Measurements from ENCODE around the gene ANKDD1B. TPM values are rescaled to one million over a fixed set of nuclear protein-coding genes. Genes with fewer than 3 reads are reported as not detected.

Gene ANKDD1B
- total and polyA plus RNA-seq, 4 donors = 1.3 to 9.4 (median 5.9) TPM

GRCh38 chr5:75711151-75711550 lies 99.9 kb downstream of the ANKDD1B start:
- no peaks in the 10 kb centered on the region for H3K9me3 ChIP-seq (ENCODE audit: control insufficient read depth in 4 of 4, insufficient read depth in 3 of 4, low read length in 3 of 4)
- no peaks in the 10 kb centered on the region for H3K27me3 ChIP-seq (ENCODE audit: control insufficient read depth in 3 of 3, insufficient read depth in 3 of 3, low read length in 2 of 3)
- peaks cover 2 to 7% (median 7%) of the 10 kb centered on the region in 4 donors for H3K36me3 ChIP-seq (ENCODE audit: control insufficient read depth in 4 of 4, insufficient read depth in 4 of 4, low read length in 4 of 4)
- peaks cover 0 to 2% (median 0%) of the 10 kb centered on the region in 5 donors for H3K4me1 ChIP-seq (ENCODE audit: control insufficient read depth in 5 of 5, insufficient read depth in 5 of 5, low read length in 5 of 5)
- no peak for DNase-seq
- no peak for TF ChIP-seq CTCF (IDR thresholded peaks at IDR 0.05; ENCODE audit: control extremely low read depth, extremely low read depth)
- H3K27ac ChIP-seq (ENCODE audit: low read depth in 1 of 2, low read length in 1 of 2) = no peak overlapping the region
- no peak for ATAC-seq (ENCODE audit: insufficient read depth, low FRiP score)
- no peak overlapping the region for H3K9ac ChIP-seq (ENCODE audit: insufficient read depth in 1 of 2, low read length in 2 of 2)
- WGBS, 2 donors = 98% methylated on average over 1 of the region's 1 CpG
- no peak overlapping the region for H3K4me3 ChIP-seq

- H3K4me1 ChIP-seq (ENCODE audit: control insufficient read depth in 5 of 5, insufficient read depth in 5 of 5, low read length in 5 of 5) = peaks cover 0 to 7% (median 0%) of the 10 kb centered on the region in 5 donors
- WGBS, 2 donors = 97% methylated on average over 2 of the region's 2 CpGs
- H3K9ac ChIP-seq (ENCODE audit: insufficient read depth in 1 of 2, low read length in 2 of 2) = no peak overlapping the region
- no peak overlapping the region for H3K4me3 ChIP-seq
- no peaks in the 10 kb centered on the region for H3K9me3 ChIP-seq (ENCODE audit: control insufficient read depth in 4 of 4, insufficient read depth in 3 of 4, low read length in 3 of 4)
- peaks cover 2 to 7% (median 6%) of the 10 kb centered on the region in 4 donors for H3K36me3 ChIP-seq (ENCODE audit: control insufficient read depth in 4 of 4, insufficient read depth in 4 of 4, low read length in 4 of 4)
- H3K27me3 ChIP-seq (ENCODE audit: control insufficient read depth in 3 of 3, insufficient read depth in 3 of 3, low read length in 2 of 3) = no peaks in the 10 kb centered on the region
- TF ChIP-seq CTCF (IDR thresholded peaks at IDR 0.05; ENCODE audit: control extremely low read depth, extremely low read depth) = no peak
- DNase-seq = no peak
- H3K27ac ChIP-seq (ENCODE audit: low read depth in 1 of 2, low read length in 1 of 2) = no peak overlapping the region
- ATAC-seq (ENCODE audit: insufficient read depth, low FRiP score) = no peak
Observed at GRCh38 chr5:75712091-75712490, 100.8 kb downstream of the ANKDD1B start.

- H3K4me1 ChIP-seq (ENCODE audit: control insufficient read depth in 5 of 5, insufficient read depth in 5 of 5, low read length in 5 of 5) = peaks cover 0 to 7% (median 0%) of the 10 kb centered on the region in 5 donors
- ATAC-seq (ENCODE audit: insufficient read depth, low FRiP score) (peak; percentile 6), DNase-seq (no peak)
- H3K9ac ChIP-seq (ENCODE audit: insufficient read depth in 1 of 2, low read length in 2 of 2) = peak overlapping the region; percentile 86 to 94
- WGBS, 2 donors = 2 to 5% methylated on average over 7 of the region's 7 CpGs
- H3K4me3 ChIP-seq = peak overlapping the region; percentile 93
- peaks cover 0 to 2% (median 2%) of the 10 kb centered on the region in 4 donors for H3K36me3 ChIP-seq (ENCODE audit: control insufficient read depth in 4 of 4, insufficient read depth in 4 of 4, low read length in 4 of 4)
- no peaks in the 10 kb centered on the region for H3K9me3 ChIP-seq (ENCODE audit: control insufficient read depth in 4 of 4, insufficient read depth in 3 of 4, low read length in 3 of 4)
- no peak for TF ChIP-seq CTCF (IDR thresholded peaks at IDR 0.05; ENCODE audit: control extremely low read depth, extremely low read depth)
- H3K27me3 ChIP-seq (ENCODE audit: control insufficient read depth in 3 of 3, insufficient read depth in 3 of 3, low read length in 2 of 3) = no peaks in the 10 kb centered on the region
- peak overlapping the region; percentile 89 to 98 for H3K27ac ChIP-seq (ENCODE audit: low read depth in 1 of 2, low read length in 1 of 2)
Observed at GRCh38 chr5:75716715-75717081, 105.4 kb downstream of the ANKDD1B start.
